GM12892 (cell line): Measurements from ENCODE around the gene ACTR1B.

Source experiments
- POLR2A ChIP-seq: IDR thresholded peaks from 2 replicates; pipeline ENCODE4 v1.6.1; 2011; ENCODE audit warnings: low read depth, low read length, control low read depth
- POLR2AphosphoS5 ChIP-seq: IDR thresholded peaks from 2 replicates; pipeline ENCODE4 v1.6.1; 2011; ENCODE audit warnings: low read depth, low read length, control low read depth
- TAF1 ChIP-seq: IDR thresholded peaks from 2 replicates; pipeline ENCODE4 v1.6.1; 2011; ENCODE audit warnings: low read depth, mild to moderate bottlenecking, control low read depth, low read length, borderline replicate concordance

DNA sequence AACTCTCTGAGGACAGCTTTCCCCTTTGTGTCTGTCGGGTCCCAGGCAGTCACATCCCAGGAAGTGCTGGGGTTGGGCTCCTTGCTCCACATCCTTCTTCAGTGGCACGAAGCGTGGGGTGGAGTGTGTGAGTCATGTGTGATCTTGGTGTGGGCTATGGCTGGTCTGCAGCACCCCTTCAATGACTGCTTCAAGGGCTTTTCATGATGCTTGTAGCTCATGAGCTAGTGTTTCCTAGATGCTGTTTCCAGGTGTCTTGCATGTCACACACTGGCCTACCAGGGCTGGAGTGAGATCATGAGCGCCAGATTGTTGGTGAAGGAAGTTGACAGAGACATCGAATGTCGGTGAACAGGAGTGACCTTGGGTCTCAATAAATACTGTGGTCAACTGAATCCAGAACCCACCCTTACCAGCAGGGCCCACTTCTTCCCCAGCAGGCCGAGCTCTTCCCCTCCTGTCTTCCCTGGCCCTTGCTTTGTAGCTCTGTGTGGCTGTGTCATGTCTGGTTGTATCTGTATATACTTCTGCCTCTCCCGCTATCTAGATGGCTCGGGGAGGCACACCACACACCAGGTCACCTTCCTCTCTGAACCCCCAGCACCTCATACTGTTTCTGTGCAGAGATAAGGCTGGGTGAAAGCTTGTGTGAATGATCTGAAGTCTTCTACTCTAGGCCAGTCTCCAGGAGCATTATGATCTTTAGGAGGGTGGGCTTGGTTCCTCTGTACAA is 9.5 kb upstream of the ACTR1B start:
- TF ChIP-seq POLR2AphosphoS5 = no peak
- TF ChIP-seq POLR2A = no peak
- TF ChIP-seq TAF1 = no peak
